Stomach (tissue), 4 donors: ENCODE data around the gene MYO16.

Source experiments
- POLR2A ChIP-seq, 4 donors: fragments of 450-650 bp; IDR thresholded peaks; one replicate each; pipeline ENCODE4 v1.6.1; 2016; ENCODE audit warnings: antibody characterized with exemption in 4 of 4, control low read depth in 2 of 4, mild to moderate bottlenecking in 1 of 4, moderate library complexity in 1 of 4
- POLR2AphosphoS5 ChIP-seq, 3 donors: sonication (generic); formaldehyde crosslinking; IDR thresholded peaks; one replicate each; pipeline ENCODE4 v1.6.1; 2016; ENCODE audit warnings: antibody characterized with exemption in 3 of 3
- TF ChIP-seq, protein P1 (sequence below), 7 experiments: fragments of 450-650 bp in 4 of 7; fragments of 200-600 bp in 3 of 7; sonication (generic) in 3 of 7; IDR thresholded peaks; one replicate each; pipeline ENCODE4 v1.5.1; 2016 to 2019; ENCODE audit warnings: antibody characterized with exemption in 7 of 7, control low read depth in 2 of 7, mild to moderate bottlenecking in 1 of 7

GRCh38 chr13:108707584-108707983, 78.2 kb downstream of the MYO16 start:
- TF ChIP-seq POLR2AphosphoS5 (IDR thresholded peaks at IDR 0.05) (no peak), POLR2A (IDR thresholded peaks at IDR 0.05) (no peak)
- TF ChIP-seq, protein P1, sequence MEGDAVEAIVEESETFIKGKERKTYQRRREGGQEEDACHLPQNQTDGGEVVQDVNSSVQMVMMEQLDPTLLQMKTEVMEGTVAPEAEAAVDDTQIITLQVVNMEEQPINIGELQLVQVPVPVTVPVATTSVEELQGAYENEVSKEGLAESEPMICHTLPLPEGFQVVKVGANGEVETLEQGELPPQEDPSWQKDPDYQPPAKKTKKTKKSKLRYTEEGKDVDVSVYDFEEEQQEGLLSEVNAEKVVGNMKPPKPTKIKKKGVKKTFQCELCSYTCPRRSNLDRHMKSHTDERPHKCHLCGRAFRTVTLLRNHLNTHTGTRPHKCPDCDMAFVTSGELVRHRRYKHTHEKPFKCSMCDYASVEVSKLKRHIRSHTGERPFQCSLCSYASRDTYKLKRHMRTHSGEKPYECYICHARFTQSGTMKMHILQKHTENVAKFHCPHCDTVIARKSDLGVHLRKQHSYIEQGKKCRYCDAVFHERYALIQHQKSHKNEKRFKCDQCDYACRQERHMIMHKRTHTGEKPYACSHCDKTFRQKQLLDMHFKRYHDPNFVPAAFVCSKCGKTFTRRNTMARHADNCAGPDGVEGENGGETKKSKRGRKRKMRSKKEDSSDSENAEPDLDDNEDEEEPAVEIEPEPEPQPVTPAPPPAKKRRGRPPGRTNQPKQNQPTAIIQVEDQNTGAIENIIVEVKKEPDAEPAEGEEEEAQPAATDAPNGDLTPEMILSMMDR (IDR thresholded peaks at IDR 0.05) = no peak
